ENCODE data around the gene LSAMP. TPM values are rescaled to one million over a fixed set of nuclear protein-coding genes. Genes with fewer than 3 reads are reported as not detected.

LSAMP gene
- total RNA-seq, 1 experiment from 2014 or later, result 3.1 TPM

DNA sequence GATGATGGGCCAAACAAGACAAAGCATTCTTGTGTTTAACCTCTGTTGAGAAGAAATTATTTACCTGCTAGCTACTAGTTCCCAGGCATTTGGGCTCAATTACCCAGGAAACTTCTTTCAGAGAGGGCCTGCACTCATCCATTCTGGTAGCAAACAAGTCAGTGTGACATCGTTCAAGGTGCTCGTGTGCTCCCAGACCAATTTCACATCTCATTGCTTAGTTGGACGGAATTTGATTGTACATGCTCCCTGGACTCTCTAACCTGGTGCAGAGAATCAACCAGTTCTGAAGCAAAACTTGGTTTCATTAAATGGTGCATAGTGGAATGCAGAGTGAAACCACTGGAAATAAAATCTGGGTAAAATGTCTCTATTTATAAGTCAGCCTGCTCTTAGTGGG is 392.7 kb downstream of the LSAMP start:
- Histone ChIP-seq H3K4me3 (ENCODE audit: low read depth in 2 of 2, low read length in 2 of 2) (no peak overlapping the region), H3K9me3 (ENCODE audit: control insufficient read depth, insufficient read depth, low read depth, low read length) (no peaks in the 10 kb centered on the region), H3K27me3 (ENCODE audit: control insufficient read depth, insufficient read depth, low read length) (no peaks in the 10 kb centered on the region), H3K27ac (ENCODE audit: low read length) (no peak overlapping the region), H3K36me3 (ENCODE audit: control insufficient read depth, insufficient read depth, low read length) (no peaks in the 10 kb centered on the region), H3K4me1 (ENCODE audit: control insufficient read depth, insufficient read depth, low read length) (no peaks in the 10 kb centered on the region)
- ChIA-PET CTCF (no interaction called here), POLR2A (no interaction called here)
- DNase-seq (ENCODE audit: low read depth, low spot score), result no peak
- no peak for ATAC-seq
- TF ChIP-seq POLR2AphosphoS5 (IDR thresholded peaks at IDR 0.05; ENCODE audit: low read depth, low read length), result no peak
- no peak for TF ChIP-seq SIN3A (IDR thresholded peaks at IDR 0.05; ENCODE audit: borderline replicate concordance, insufficient read depth, low read depth, low read length)
- TF ChIP-seq, protein P1, sequence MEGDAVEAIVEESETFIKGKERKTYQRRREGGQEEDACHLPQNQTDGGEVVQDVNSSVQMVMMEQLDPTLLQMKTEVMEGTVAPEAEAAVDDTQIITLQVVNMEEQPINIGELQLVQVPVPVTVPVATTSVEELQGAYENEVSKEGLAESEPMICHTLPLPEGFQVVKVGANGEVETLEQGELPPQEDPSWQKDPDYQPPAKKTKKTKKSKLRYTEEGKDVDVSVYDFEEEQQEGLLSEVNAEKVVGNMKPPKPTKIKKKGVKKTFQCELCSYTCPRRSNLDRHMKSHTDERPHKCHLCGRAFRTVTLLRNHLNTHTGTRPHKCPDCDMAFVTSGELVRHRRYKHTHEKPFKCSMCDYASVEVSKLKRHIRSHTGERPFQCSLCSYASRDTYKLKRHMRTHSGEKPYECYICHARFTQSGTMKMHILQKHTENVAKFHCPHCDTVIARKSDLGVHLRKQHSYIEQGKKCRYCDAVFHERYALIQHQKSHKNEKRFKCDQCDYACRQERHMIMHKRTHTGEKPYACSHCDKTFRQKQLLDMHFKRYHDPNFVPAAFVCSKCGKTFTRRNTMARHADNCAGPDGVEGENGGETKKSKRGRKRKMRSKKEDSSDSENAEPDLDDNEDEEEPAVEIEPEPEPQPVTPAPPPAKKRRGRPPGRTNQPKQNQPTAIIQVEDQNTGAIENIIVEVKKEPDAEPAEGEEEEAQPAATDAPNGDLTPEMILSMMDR (IDR thresholded peaks at IDR 0.05), result no peak
- no peak for TF ChIP-seq TCF7L2 (IDR thresholded peaks at IDR 0.05; ENCODE audit: low read depth, low read length)
- intact Hi-C loops (cut with micrococcal nuclease; ENCODE audit: unreplicated experiment) (no loop called here), in situ Hi-C loops (cut with HindIII; ENCODE audit: low pct_unique_long_range_greater_than_20kb, low sequenced_read_pairs) (no loop called here)
- BruUV-seq (replicated peaks), result no TSS peak

DNA sequence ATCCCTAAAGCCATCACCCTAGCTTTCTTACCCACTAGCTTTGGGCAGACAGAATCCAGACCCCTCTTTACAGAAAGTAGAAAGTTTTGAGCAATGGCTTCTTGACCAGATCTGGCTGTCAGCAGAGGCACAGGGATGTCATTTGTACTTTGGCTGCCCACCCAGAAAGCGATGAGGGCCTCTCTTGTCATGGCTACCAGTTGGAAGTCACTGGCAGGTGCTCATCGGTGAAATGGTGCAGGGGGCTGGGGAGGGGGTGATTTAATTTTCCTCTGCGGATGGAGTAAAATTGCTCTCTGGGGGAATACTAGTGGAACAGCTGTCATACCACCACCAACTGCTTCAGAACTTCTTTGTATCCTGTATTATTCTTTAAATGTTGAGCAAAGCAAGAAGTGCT is 393.7 kb downstream of the LSAMP start:
- Histone ChIP-seq H3K4me3 (ENCODE audit: low read depth in 2 of 2, low read length in 2 of 2) (no peak overlapping the region), H3K27me3 (ENCODE audit: control insufficient read depth, insufficient read depth, low read length) (no peaks in the 10 kb centered on the region), H3K9me3 (ENCODE audit: control insufficient read depth, insufficient read depth, low read depth, low read length) (no peaks in the 10 kb centered on the region), H3K36me3 (ENCODE audit: control insufficient read depth, insufficient read depth, low read length) (no peaks in the 10 kb centered on the region), H3K4me1 (ENCODE audit: control insufficient read depth, insufficient read depth, low read length) (no peaks in the 10 kb centered on the region), H3K27ac (ENCODE audit: low read length) (no peak overlapping the region)
- ATAC-seq (no peak), DNase-seq (ENCODE audit: low read depth, low spot score) (no peak)
- intact Hi-C loops (cut with micrococcal nuclease; ENCODE audit: unreplicated experiment), result no loop called here
- in situ Hi-C loops (cut with HindIII; ENCODE audit: low pct_unique_long_range_greater_than_20kb, low sequenced_read_pairs), result no loop called here
- no TSS peak for BruUV-seq (replicated peaks)
- CTCF ChIA-PET, result no interaction called here
- POLR2A ChIA-PET, result no interaction called here
- TF ChIP-seq, protein P1 (IDR thresholded peaks at IDR 0.05), result no peak
- TF ChIP-seq TCF7L2 (IDR thresholded peaks at IDR 0.05; ENCODE audit: low read depth, low read length) (no peak), SIN3A (IDR thresholded peaks at IDR 0.05; ENCODE audit: borderline replicate concordance, insufficient read depth, low read depth, low read length) (no peak), POLR2AphosphoS5 (IDR thresholded peaks at IDR 0.05; ENCODE audit: low read depth, low read length) (no peak)
- TF ChIP-seq, protein P2, sequence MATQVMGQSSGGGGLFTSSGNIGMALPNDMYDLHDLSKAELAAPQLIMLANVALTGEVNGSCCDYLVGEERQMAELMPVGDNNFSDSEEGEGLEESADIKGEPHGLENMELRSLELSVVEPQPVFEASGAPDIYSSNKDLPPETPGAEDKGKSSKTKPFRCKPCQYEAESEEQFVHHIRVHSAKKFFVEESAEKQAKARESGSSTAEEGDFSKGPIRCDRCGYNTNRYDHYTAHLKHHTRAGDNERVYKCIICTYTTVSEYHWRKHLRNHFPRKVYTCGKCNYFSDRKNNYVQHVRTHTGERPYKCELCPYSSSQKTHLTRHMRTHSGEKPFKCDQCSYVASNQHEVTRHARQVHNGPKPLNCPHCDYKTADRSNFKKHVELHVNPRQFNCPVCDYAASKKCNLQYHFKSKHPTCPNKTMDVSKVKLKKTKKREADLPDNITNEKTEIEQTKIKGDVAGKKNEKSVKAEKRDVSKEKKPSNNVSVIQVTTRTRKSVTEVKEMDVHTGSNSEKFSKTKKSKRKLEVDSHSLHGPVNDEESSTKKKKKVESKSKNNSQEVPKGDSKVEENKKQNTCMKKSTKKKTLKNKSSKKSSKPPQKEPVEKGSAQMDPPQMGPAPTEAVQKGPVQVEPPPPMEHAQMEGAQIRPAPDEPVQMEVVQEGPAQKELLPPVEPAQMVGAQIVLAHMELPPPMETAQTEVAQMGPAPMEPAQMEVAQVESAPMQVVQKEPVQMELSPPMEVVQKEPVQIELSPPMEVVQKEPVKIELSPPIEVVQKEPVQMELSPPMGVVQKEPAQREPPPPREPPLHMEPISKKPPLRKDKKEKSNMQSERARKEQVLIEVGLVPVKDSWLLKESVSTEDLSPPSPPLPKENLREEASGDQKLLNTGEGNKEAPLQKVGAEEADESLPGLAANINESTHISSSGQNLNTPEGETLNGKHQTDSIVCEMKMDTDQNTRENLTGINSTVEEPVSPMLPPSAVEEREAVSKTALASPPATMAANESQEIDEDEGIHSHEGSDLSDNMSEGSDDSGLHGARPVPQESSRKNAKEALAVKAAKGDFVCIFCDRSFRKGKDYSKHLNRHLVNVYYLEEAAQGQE (IDR thresholded peaks at IDR 0.05; ENCODE audit: insufficient read depth in 1 of 2, low read depth in 2 of 2, low read length in 1 of 2), result no peak
